Bone marrow (tissue), 2 donors: ENCODE measurements around the gene SPATA9.
"Not testable (repeated sequence)": the region's sequence is repeated elsewhere in the genome, so short reads cannot be mapped to it uniquely, and the experiment has no call there.

Experiments
- DNase-seq, 2 donors: peaks; one replicate each; lab custom pipeline; 2025; lab: John Stamatoyannopoulos, UW

The SPATA9 gene

GRCh38 chr5:95646226-95646568 is 36.6 kb downstream of the SPATA9 start:
- DNase-seq: not testable (repeated sequence)

- peak in 1 of 2 donors; percentile 25 for DNase-seq
Measured at GRCh38 chr5:95644351-95645042, 38.3 kb downstream of the SPATA9 start.

GRCh38 chr5:95643152-95643551 is 39.6 kb downstream of the SPATA9 start:
- DNase-seq: no peak

- DNase-seq: no peak
Measured at GRCh38 chr5:95641741-95642220, 41.0 kb downstream of the SPATA9 start.

GRCh38 chr5:95638632-95639031 is 44.2 kb downstream of the SPATA9 start:
- no peak for DNase-seq

- no peak for DNase-seq
Measured at GRCh38 chr5:95634081-95634480, 48.7 kb downstream of the SPATA9 start.

- DNase-seq: no peak
Measured at GRCh38 chr5:95633671-95634070, 49.1 kb downstream of the SPATA9 start.

GRCh38 chr5:95632942-95633341 is 49.8 kb downstream of the SPATA9 start:
- not testable (repeated sequence) for DNase-seq

GRCh38 chr5:95631991-95632675 is 50.7 kb downstream of the SPATA9 start:
- no peak for DNase-seq

GRCh38 chr5:95631255-95631958 is 51.4 kb downstream of the SPATA9 start:
- no peak for DNase-seq

- no peak for DNase-seq
Measured at GRCh38 chr5:95630394-95630917, 52.3 kb downstream of the SPATA9 start.

GRCh38 chr5:95628933-95629332 is 53.9 kb downstream of the SPATA9 start:
- DNase-seq: no peak

- DNase-seq: no peak
Measured at GRCh38 chr5:95627971-95628810, 54.6 kb downstream of the SPATA9 start.

- DNase-seq: no peak
Measured at GRCh38 chr5:95626701-95627100, 56.1 kb downstream of the SPATA9 start.

GRCh38 chr5:95624368-95624767 is 58.4 kb downstream of the SPATA9 start:
- DNase-seq: no peak

- no peak for DNase-seq
Measured at GRCh38 chr5:95623706-95624105, 59.1 kb downstream of the SPATA9 start.

GRCh38 chr5:95621839-95622629 is 60.8 kb downstream of the SPATA9 start:
- no peak for DNase-seq

- DNase-seq: peak in 1 of 2 donors; percentile 35
Measured at GRCh38 chr5:95620870-95621838, 61.6 kb downstream of the SPATA9 start.

- peak in 1 of 2 donors; percentile 36 for DNase-seq
Measured at GRCh38 chr5:95620030-95620869, 62.5 kb downstream of the SPATA9 start, which contains the start of gene GPR150. TSS of gene GPR150 (plus strand) at chr5:95620087. CDS start at chr5:95620276, 189 bp downstream.
